Measurements from ENCODE around the gene IQCH. TPM values are rescaled to one million over a fixed set of nuclear protein-coding genes. Genes with fewer than 3 reads are reported as not detected.
A peak's percentile ranks its signal among the peaks of the same experiment; 100 is the strongest.

Gene IQCH
- total and polyA plus RNA-seq, 9 of the 15 experiments (the other 6 are each of a cell fraction or from before 2014, with no cell fraction given), result 1.8 to 3.9 (median 2.7) TPM

- in situ Hi-C loops (cut with MboI) (no loop called here), intact Hi-C loops (cut with micrococcal nuclease) (no loop called here)
- WGBS (ENCODE audit: insufficient coverage, low coverage, missing lambda C conversion rate), result 49% methylated on average over 2 of the region's 2 CpGs
- no peak overlapping the region for H3K27ac ChIP-seq (ENCODE audit: extremely low read depth, low read depth, low read length)
- ATAC-seq (no peak), FAIRE-seq (no peak), DNase-seq (ENCODE audit: extremely low read depth in 1 of 4, low spot score in 3 of 4) (no peak)
- no peak overlapping the region for H3K4me2 ChIP-seq (ENCODE audit: insufficient read depth, low read length)
- POLR2A ChIA-PET, result interaction anchor here (0.8 kb wide), 1 partner anchor 45 kb away, joined by 3 read pairs; no protein-coding TSS in a partner anchor
- no peak overlapping the region for H2AFZ ChIP-seq (ENCODE audit: low read depth, low read length)
- H3K9ac ChIP-seq (ENCODE audit: insufficient read depth in 1 of 2, low read depth in 2 of 2, low read length in 2 of 2), result no peak overlapping the region
- BruUV-seq (replicated peaks), result no TSS peak
- H3K27me3 ChIP-seq (ENCODE audit: control insufficient read depth in 2 of 2, insufficient read depth in 2 of 2, low read length in 2 of 2), result no peaks in the 10 kb centered on the region
- H3K79me2 ChIP-seq (ENCODE audit: control insufficient read depth, insufficient read depth, low read length), result no peaks in the 10 kb centered on the region
- no peaks in the 10 kb centered on the region for H3K36me3 ChIP-seq (ENCODE audit: control insufficient read depth, insufficient read depth, low read length)
- no peak overlapping the region for H3K4me3 ChIP-seq
- no peaks in the 10 kb centered on the region for H3K9me1 ChIP-seq (ENCODE audit: control insufficient read depth, insufficient read depth, low read length)
- H3K4me1 ChIP-seq (replicated peaks in 1 of 2; ENCODE audit: control insufficient read depth in 2 of 2, insufficient read depth in 2 of 2, low read length in 2 of 2), result no peaks in the 10 kb centered on the region; a peak in 1 of 5 replicates
- H3K9me3 ChIP-seq (replicated peaks; ENCODE audit: control insufficient read depth, insufficient read depth, low read depth, low read length), result no peaks in the 10 kb centered on the region
- CTCF ChIA-PET (ENCODE audit: low intra/inter-chr PET ratio), result interaction anchor here (0.5 kb wide), 1 partner anchor 1705 kb away, joined by 4 read pairs; no protein-coding TSS in a partner anchor
- H4K20me1 ChIP-seq (replicated peaks; ENCODE audit: control insufficient read depth, insufficient read depth, low read length), result no peaks in the 10 kb centered on the region
- TF ChIP-seq MAFF (IDR thresholded peaks at IDR 0.05; ENCODE audit: low read length), result peak; percentile 93
- TF ChIP-seq ILF3 (IDR thresholded peaks at IDR 0.05; ENCODE audit: borderline replicate concordance), result no peak
- no peak for TF ChIP-seq BRD9 (IDR thresholded peaks at IDR 0.05; ENCODE audit: low read depth, partially characterized antibody)
- no peak for TF ChIP-seq HNRNPL (IDR thresholded peaks at IDR 0.05; ENCODE audit: low read depth, low read length)
- TF ChIP-seq MAFK (IDR thresholded peaks at IDR 0.05; ENCODE audit: low read length), result peak; percentile 92
- TF ChIP-seq SRSF1 (IDR thresholded peaks at IDR 0.05; ENCODE audit: low read depth, low read length), result no peak
- TF ChIP-seq CBFA2T3 (IDR thresholded peaks at IDR 0.05), result no peak
- TF ChIP-seq GTF2B (IDR thresholded peaks at IDR 0.05; ENCODE audit: extremely low read depth, insufficient read length), result no peak
- TF ChIP-seq HDAC2 (IDR thresholded peaks at IDR 0.05), result no peak
- TF ChIP-seq HMGN3 (IDR thresholded peaks at IDR 0.05; ENCODE audit: borderline replicate concordance, extremely low read depth, insufficient read length, low read depth, low read length), result no peak
- TF ChIP-seq KLF16 (IDR thresholded peaks at IDR 0.05), result no peak
- TF ChIP-seq ZNF316 (IDR thresholded peaks at IDR 0.05), result peak; percentile 96
- no peak for TF ChIP-seq CHD7 (IDR thresholded peaks at IDR 0.05; ENCODE audit: low read depth, low read length)
- TF ChIP-seq ZNF583 (CRISPR knock-in tag; IDR thresholded peaks at IDR 0.05), result no peak
Observed at GRCh38 chr15:67386947-67387346, 132.4 kb downstream of the IQCH start.

Measured in K562 (cell line).